PC-3 (cell line): ENCODE measurements around the gene NEFH. TPM values are rescaled to one million over a fixed set of nuclear protein-coding genes. Genes with fewer than 3 reads are reported as not detected.

Source experiments
- ATAC-seq: fragments of 200-7000 bp; cut with Tn5 transposase; 2 replicates; pipeline ENCODE4 v1.9.1; 2020; ENCODE audit warnings: mild to moderate bottlenecking, moderate library complexity
- BruUV-seq: library from RNA; stranded (reverse); fragments of 400-500 nt; replicated peaks from 2 replicates; lab custom pipeline; 2021; lab: Mats Ljungman, UMichigan
- CTCF ChIA-PET: fragments of 300-600 bp; sonication (Branson Sonifier 250); formaldehyde crosslinking; loops from one replicate; lab custom pipeline; 2022; ENCODE audit warnings: antibody characterized with exemption; lab: Charles Lee
- POLR2A ChIA-PET: fragments of 300-600 bp; sonication (Branson Sonifier 250); formaldehyde crosslinking; loops from one replicate; lab custom pipeline; 2022; ENCODE audit warnings: antibody characterized with exemption; ENCODE audit not compliant: unreplicated experiment; lab: Charles Lee
- DNase-seq: peaks from one replicate; pipeline ENCODE4 v3.0.0-alpha.2; 2015
- H2AFZ ChIP-seq: fragments of 300-600 bp; sonication (generic); 2 replicates; pipeline ENCODE4 v1.6.0; 2016; ENCODE audit warnings: antibody characterized with exemption, low read length
- H3F3A ChIP-seq: fragments of 300-600 bp; sonication (generic); one replicate; pipeline ENCODE4 v1.6.0; 2017; ENCODE audit warnings: antibody characterized with exemption, low read length, control low read depth, mild to moderate bottlenecking; ENCODE audit not compliant: unreplicated experiment
- H3K27ac ChIP-seq: fragments of 300-600 bp; sonication (generic); 2 replicates; pipeline ENCODE4 v1.5.1; 2016; ENCODE audit warnings: mild to moderate bottlenecking, low read length
- H3K27me3 ChIP-seq: fragments of 300-600 bp; sonication (generic); 2 replicates; pipeline ENCODE4 v1.6.1; 2016; ENCODE audit warnings: low read length, mixed read lengths
- H3K36me3 ChIP-seq: fragments of 300-600 bp; sonication (generic); 2 replicates; pipeline ENCODE4 v1.6.1; 2016; ENCODE audit warnings: low read depth, mixed run types, low read length, mixed read lengths
- H3K4me1 ChIP-seq: fragments of 300-600 bp; sonication (generic); 2 replicates; pipeline ENCODE4 v1.5.1; 2016; ENCODE audit warnings: low read length; ENCODE audit not compliant: insufficient read depth
- H3K4me2 ChIP-seq: fragments of 300-600 bp; sonication (generic); 2 replicates; pipeline ENCODE4 v1.6.0; 2016; ENCODE audit warnings: low read length
- H3K4me3 ChIP-seq: fragments of 300-600 bp; sonication (generic); 2 replicates; pipeline ENCODE4 v1.5.1; 2016; ENCODE audit warnings: mild to moderate bottlenecking, low read length, mixed read lengths
- H3K79me2 ChIP-seq: fragments of 300-600 bp; sonication (generic); 2 replicates; pipeline ENCODE4 v1.6.1; 2017; ENCODE audit warnings: low read length, mixed read lengths
- H3K9ac ChIP-seq: fragments of 300-600 bp; sonication (generic); 2 replicates; pipeline ENCODE4 v1.6.0; 2016; ENCODE audit warnings: mild to moderate bottlenecking, low read length
- H3K9me2 ChIP-seq: fragments of 300-600 bp; sonication (generic); replicated peaks from 2 replicates; pipeline ENCODE4 v1.6.1; 2016; ENCODE audit warnings: mixed run types, low read length, mixed read lengths
- H3K9me3 ChIP-seq: fragments of 300-600 bp; sonication (generic); 2 replicates; pipeline ENCODE4 v1.6.1; 2016; ENCODE audit warnings: low read length, mixed read lengths
- H4K20me1 ChIP-seq: fragments of 300-600 bp; sonication (generic); 2 replicates; pipeline ENCODE4 v1.6.1; 2016; ENCODE audit warnings: low read length, mixed read lengths
- CTCF ChIP-seq: fragments of 300-600 bp; sonication (generic); conservative IDR thresholded peaks from 2 replicates; pipeline ENCODE4 v1.5.1; 2017; ENCODE audit warnings: antibody characterized with exemption, low read depth, mild to moderate bottlenecking, low read length
- EZH2 ChIP-seq: fragments of 300-600 bp; sonication (generic); IDR thresholded peaks from one replicate; pipeline ENCODE4 v1.6.1; 2017; ENCODE audit warnings: antibody characterized with exemption, mild to moderate bottlenecking, low read length; ENCODE audit not compliant: unreplicated experiment
- EZH2phosphoT487 ChIP-seq: fragments of 300-600 bp; sonication (generic); IDR thresholded peaks from 2 replicates; pipeline ENCODE4 v1.6.1; 2018; ENCODE audit warnings: mild to moderate bottlenecking, antibody characterized with exemption, low read length, borderline replicate concordance
- intact Hi-C: fragments of 100-400 bp; cut with micrococcal nuclease; formaldehyde crosslinking; loops from 2 replicates; pipeline ENCODE4 v1.9.0; 2023
- total RNA-seq: library from RNA; depleted of rRNA; stranded (reverse); fragments of >200 nt; gene quantifications from 2 replicates; pipeline ENCODE4 v1.2.3, GENCODE V29; 2014

The NEFH gene
- total RNA-seq, 1 experiment from 2014 or later, result not detected

GRCh38 chr22:29459773-29460172 is 20.2 kb upstream of the NEFH start:
- no TSS peak for BruUV-seq
- intact Hi-C loops, result no loop called here

GRCh38 chr22:29461263-29461662 is 18.8 kb upstream of the NEFH start:
- POLR2A ChIA-PET, result no interaction called here
- CTCF ChIA-PET, result no interaction called here

More at GRCh38 chr22:29459773-29460172, 20.2 kb upstream of the NEFH start:
- TF ChIP-seq CTCF, result no peak
- TF ChIP-seq EZH2, result no peak
- no peak for TF ChIP-seq EZH2phosphoT487
- H3K9me2 ChIP-seq, result no peaks in the 10 kb centered on the region
- no peaks in the 10 kb centered on the region for H4K20me1 ChIP-seq
- POLR2A ChIA-PET, result no interaction called here
- no peak for DNase-seq
- no peak overlapping the region for H3K9ac ChIP-seq
- CTCF ChIA-PET, result no interaction called here
- H3K27ac ChIP-seq, result no peak overlapping the region
- no peaks in the 10 kb centered on the region for H3F3A ChIP-seq
- H3K9me3 ChIP-seq, result no peaks in the 10 kb centered on the region
- H3K27me3 ChIP-seq, result no peaks in the 10 kb centered on the region
- H3K79me2 ChIP-seq, result no peaks in the 10 kb centered on the region
- H2AFZ ChIP-seq, result no peak overlapping the region
- no peak overlapping the region for H3K4me2 ChIP-seq
- H3K4me3 ChIP-seq, result no peak overlapping the region
- ATAC-seq, result no peak
- no peaks in the 10 kb centered on the region for H3K4me1 ChIP-seq
- no peaks in the 10 kb centered on the region for H3K36me3 ChIP-seq

More at GRCh38 chr22:29461263-29461662, 18.8 kb upstream of the NEFH start:
- Histone ChIP-seq H3K4me1 (no peaks in the 10 kb centered on the region), H3K79me2 (no peaks in the 10 kb centered on the region), H3K36me3 (no peaks in the 10 kb centered on the region), H3K27me3 (no peaks in the 10 kb centered on the region), H3K4me2 (no peak overlapping the region), H3K27ac (no peak overlapping the region), H3K9me2 (no peaks in the 10 kb centered on the region), H3F3A (no peaks in the 10 kb centered on the region), H3K9me3 (no peaks in the 10 kb centered on the region), H3K9ac (no peak overlapping the region), H2AFZ (no peak overlapping the region), H3K4me3 (no peak overlapping the region), H4K20me1 (no peaks in the 10 kb centered on the region)
- ATAC-seq (no peak), DNase-seq (no peak)
- no TSS peak for BruUV-seq
- TF ChIP-seq EZH2phosphoT487 (no peak), EZH2 (no peak), CTCF (no peak)
- intact Hi-C loops, result no loop called here
